Measurements from ENCODE around the gene RPL27A. TPM values are rescaled to one million over a fixed set of nuclear protein-coding genes. Genes with fewer than 3 reads are reported as not detected.

The RPL27A gene
- total RNA-seq, 1 experiment from 2014 or later, result 629 TPM

DNA sequence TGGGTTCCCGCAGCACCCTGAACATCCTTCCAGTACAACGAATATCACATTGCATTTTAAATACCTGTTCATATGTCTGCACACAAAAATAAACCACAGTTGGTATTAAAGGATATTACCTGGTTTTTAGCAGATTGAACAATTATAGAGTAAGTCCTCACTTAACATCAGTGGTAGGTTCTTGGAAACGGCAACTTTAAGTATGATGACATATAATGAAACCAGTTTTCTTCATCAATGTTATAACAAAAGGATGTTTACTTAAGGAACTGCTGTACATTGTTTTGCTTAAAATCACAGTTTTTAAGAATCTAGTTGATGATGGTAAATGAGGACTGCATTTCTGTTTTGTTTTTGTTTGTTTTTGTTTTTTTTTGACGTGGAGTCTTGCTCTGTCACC, 28.1 kb upstream of the RPL27A start:
- ChIA-PET POLR2A (ENCODE audit: low non-redundant PET) (no interaction called here), CTCF (no interaction called here)
- Histone ChIP-seq H3K4me3 (ENCODE audit: low read depth, low read length, poor library complexity, severe bottlenecking) (no peak overlapping the region), H3K27me3 (replicated peaks; ENCODE audit: insufficient read depth, low read depth, low read length, poor library complexity) (no peaks in the 10 kb centered on the region), H3K27ac (ENCODE audit: low read depth, low read length, poor library complexity, severe bottlenecking) (no peak overlapping the region), H3K9me3 (ENCODE audit: low read depth, low read length, poor library complexity, severe bottlenecking) (no peaks in the 10 kb centered on the region), H3K4me1 (ENCODE audit: insufficient read depth, low read length, poor library complexity, severe bottlenecking) (peaks cover 4% of the 10 kb centered on the region), H3K36me3 (ENCODE audit: insufficient read depth, low read length, poor library complexity, severe bottlenecking) (no peaks in the 10 kb centered on the region)
- intact Hi-C loops (cut with micrococcal nuclease; ENCODE audit: unreplicated experiment), result no loop called here
- no TSS peak for BruUV-seq (replicated peaks)
- no peak for DNase-seq (ENCODE audit: low spot score)
- no peak for TF ChIP-seq EZH2 (IDR thresholded peaks at IDR 0.05; ENCODE audit: borderline replicate concordance, low read depth, low read length, poor library complexity, severe bottlenecking)
- TF ChIP-seq, protein P1, sequence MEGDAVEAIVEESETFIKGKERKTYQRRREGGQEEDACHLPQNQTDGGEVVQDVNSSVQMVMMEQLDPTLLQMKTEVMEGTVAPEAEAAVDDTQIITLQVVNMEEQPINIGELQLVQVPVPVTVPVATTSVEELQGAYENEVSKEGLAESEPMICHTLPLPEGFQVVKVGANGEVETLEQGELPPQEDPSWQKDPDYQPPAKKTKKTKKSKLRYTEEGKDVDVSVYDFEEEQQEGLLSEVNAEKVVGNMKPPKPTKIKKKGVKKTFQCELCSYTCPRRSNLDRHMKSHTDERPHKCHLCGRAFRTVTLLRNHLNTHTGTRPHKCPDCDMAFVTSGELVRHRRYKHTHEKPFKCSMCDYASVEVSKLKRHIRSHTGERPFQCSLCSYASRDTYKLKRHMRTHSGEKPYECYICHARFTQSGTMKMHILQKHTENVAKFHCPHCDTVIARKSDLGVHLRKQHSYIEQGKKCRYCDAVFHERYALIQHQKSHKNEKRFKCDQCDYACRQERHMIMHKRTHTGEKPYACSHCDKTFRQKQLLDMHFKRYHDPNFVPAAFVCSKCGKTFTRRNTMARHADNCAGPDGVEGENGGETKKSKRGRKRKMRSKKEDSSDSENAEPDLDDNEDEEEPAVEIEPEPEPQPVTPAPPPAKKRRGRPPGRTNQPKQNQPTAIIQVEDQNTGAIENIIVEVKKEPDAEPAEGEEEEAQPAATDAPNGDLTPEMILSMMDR (conservative IDR thresholded peaks at IDR 0.05; ENCODE audit: low read depth, low read length), result no peak

DNA sequence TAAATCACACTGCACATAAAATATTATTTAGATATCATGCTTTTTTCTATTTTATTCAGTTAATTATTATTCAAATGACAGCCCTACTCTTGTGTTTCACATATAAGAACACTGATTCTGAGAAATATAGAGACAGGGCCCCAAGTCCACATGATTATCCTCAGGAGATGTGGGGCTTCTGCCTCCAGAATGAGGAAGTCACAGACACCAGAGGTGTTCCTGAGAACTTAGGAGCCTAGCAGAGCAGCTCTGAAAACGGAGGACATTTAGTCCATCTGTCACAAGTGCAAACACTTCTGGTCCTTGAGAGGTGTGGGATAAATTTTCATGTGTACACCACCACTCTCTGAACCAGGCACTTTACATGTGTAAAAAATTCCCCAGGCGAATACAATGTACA, 26.3 kb upstream of the RPL27A start:
- Histone ChIP-seq H3K27ac (ENCODE audit: low read depth, low read length, poor library complexity, severe bottlenecking) (no peak overlapping the region), H3K4me1 (ENCODE audit: insufficient read depth, low read length, poor library complexity, severe bottlenecking) (peaks cover 4% of the 10 kb centered on the region), H3K9me3 (ENCODE audit: low read depth, low read length, poor library complexity, severe bottlenecking) (no peaks in the 10 kb centered on the region), H3K36me3 (ENCODE audit: insufficient read depth, low read length, poor library complexity, severe bottlenecking) (no peaks in the 10 kb centered on the region), H3K4me3 (ENCODE audit: low read depth, low read length, poor library complexity, severe bottlenecking) (no peak overlapping the region), H3K27me3 (replicated peaks; ENCODE audit: insufficient read depth, low read depth, low read length, poor library complexity) (no peaks in the 10 kb centered on the region)
- TF ChIP-seq EZH2 (IDR thresholded peaks at IDR 0.05; ENCODE audit: borderline replicate concordance, low read depth, low read length, poor library complexity, severe bottlenecking), result no peak
- TF ChIP-seq, protein P1 (conservative IDR thresholded peaks at IDR 0.05; ENCODE audit: low read depth, low read length), result no peak
- no TSS peak for BruUV-seq (replicated peaks)
- CTCF ChIA-PET, result no interaction called here
- intact Hi-C loops (cut with micrococcal nuclease; ENCODE audit: unreplicated experiment), result no loop called here
- POLR2A ChIA-PET (ENCODE audit: low non-redundant PET), result no interaction called here
- no peak for DNase-seq (ENCODE audit: low spot score)

DNA sequence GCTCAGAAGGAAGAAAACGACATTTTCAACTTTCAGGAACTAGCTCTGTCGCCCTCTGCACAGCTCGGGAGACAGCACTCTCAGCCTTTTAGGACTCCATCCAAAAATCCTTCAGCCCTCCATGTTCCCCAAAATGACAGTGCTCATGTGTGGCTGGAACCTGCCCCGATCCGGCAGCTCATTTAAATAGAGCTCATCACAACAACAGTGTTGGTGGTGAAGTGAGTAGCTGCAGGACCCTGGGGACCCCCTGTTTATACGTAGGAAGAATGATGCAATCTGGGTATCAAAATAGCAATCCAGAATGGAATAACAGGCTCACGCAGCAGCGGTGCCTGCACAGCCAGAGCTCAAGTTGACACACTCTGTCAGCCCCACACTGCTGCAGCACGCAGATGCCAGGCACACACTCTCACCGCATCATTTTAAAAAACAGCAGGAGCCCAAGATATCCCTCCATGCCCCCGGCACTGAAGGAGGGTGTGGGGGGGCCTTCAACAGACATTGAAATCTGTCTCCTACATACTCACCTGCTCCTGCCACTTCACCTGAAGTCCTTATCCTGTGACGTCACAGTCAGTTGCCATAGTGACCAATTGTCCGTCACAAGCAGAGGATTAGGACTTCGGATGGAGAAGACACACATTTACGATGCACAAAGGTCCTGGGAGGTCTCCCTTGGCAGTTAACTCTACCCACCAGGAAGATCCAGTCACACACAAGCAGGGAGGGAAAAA, 24.1 kb upstream of the RPL27A start:
- H3K4me1 ChIP-seq (ENCODE audit: insufficient read depth, low read length, poor library complexity, severe bottlenecking), result peaks cover 4% of the 10 kb centered on the region
- peak; percentile 22 for DNase-seq (ENCODE audit: low spot score)
- H3K36me3 ChIP-seq (ENCODE audit: insufficient read depth, low read length, poor library complexity, severe bottlenecking), result no peaks in the 10 kb centered on the region
- no peaks in the 10 kb centered on the region for H3K27me3 ChIP-seq (replicated peaks; ENCODE audit: insufficient read depth, low read depth, low read length, poor library complexity)
- BruUV-seq (replicated peaks), result no TSS peak
- ChIA-PET CTCF (no interaction called here), POLR2A (ENCODE audit: low non-redundant PET) (interaction anchor here (0.6 to 0.7 kb wide), 3 partner anchors 15 to 816 kb away, joined by 3 to 4 read pairs (median 3); partner anchors contain the start of genes RPL27A and TRIM66)
- TF ChIP-seq, protein P1 (conservative IDR thresholded peaks at IDR 0.05; ENCODE audit: low read depth, low read length), result no peak
- TF ChIP-seq EZH2 (IDR thresholded peaks at IDR 0.05; ENCODE audit: borderline replicate concordance, low read depth, low read length, poor library complexity, severe bottlenecking), result no peak
- intact Hi-C loops (cut with micrococcal nuclease; ENCODE audit: unreplicated experiment), result no loop called here
- peak overlapping the region; percentile 57 for H3K27ac ChIP-seq (ENCODE audit: low read depth, low read length, poor library complexity, severe bottlenecking)
- H3K4me3 ChIP-seq (ENCODE audit: low read depth, low read length, poor library complexity, severe bottlenecking), result no peak overlapping the region
- no peaks in the 10 kb centered on the region for H3K9me3 ChIP-seq (ENCODE audit: low read depth, low read length, poor library complexity, severe bottlenecking)
